WTC11 (cell line): ENCODE data around the gene STAG1. TPM values are rescaled to one million over a fixed set of nuclear protein-coding genes. Genes with fewer than 3 reads are reported as not detected.
"Not testable (repeated sequence)": the region's sequence is repeated elsewhere in the genome, so short reads cannot be mapped to it uniquely, and the experiment has no call there.

Source experiments
- ATAC-seq: fragments of 200-7000 bp; cut with Tn5 transposase; 2 replicates; pipeline ENCODE4 v1.10.0; 2021; ENCODE audit warnings: mild to moderate bottlenecking, moderate library complexity
- CTCF ChIA-PET: fragments of 300-600 bp; sonication (Branson Sonifier 250); formaldehyde crosslinking; loops from one replicate; lab custom pipeline; 2021; ENCODE audit warnings: antibody characterized with exemption; lab: Charles Lee
- POLR2A ChIA-PET: fragments of 350-600 bp; sonication (Branson Sonifier 250); formaldehyde crosslinking; loops from one replicate; lab custom pipeline; 2021; ENCODE audit warnings: antibody characterized with exemption; lab: Charles Lee
- DNase-seq: peaks from one replicate; pipeline ENCODE4 v3.0.0; 2021; ENCODE audit warnings: low spot score
- H3K27ac Mint-ChIP-seq: 2 replicates; pipeline ENCODE4 v1.8.0; 2021; ENCODE audit warnings: mixed read lengths
- H3K27me3 Mint-ChIP-seq: 2 replicates; pipeline ENCODE4 v1.8.0; 2021; ENCODE audit warnings: low read depth, mild to moderate bottlenecking, moderate library complexity, mixed read lengths
- H3K36me3 Mint-ChIP-seq: 2 replicates; pipeline ENCODE4 v1.8.0; 2021; ENCODE audit warnings: mixed read lengths
- H3K4me1 Mint-ChIP-seq: 2 replicates; pipeline ENCODE4 v1.8.0; 2022; ENCODE audit warnings: mixed read lengths
- H3K4me3 Mint-ChIP-seq: 2 replicates; pipeline ENCODE4 v1.8.0; 2021; ENCODE audit warnings: mild to moderate bottlenecking, moderate library complexity, mixed read lengths
- H3K9me3 Mint-ChIP-seq: 2 replicates; pipeline ENCODE4 v1.8.0; 2021; ENCODE audit warnings: mixed read lengths
- ATF1 ChIP-seq: sonication (generic); formaldehyde crosslinking; IDR thresholded peaks from 2 replicates; pipeline ENCODE4 v1.8.1; 2023; ENCODE audit warnings: mild to moderate bottlenecking, moderate library complexity, missing genetic modification reagents
- NR1H2 ChIP-seq: sonication (generic); formaldehyde crosslinking; IDR thresholded peaks from 2 replicates; pipeline ENCODE4 v1.9.0; 2021; ENCODE audit warnings: mild to moderate bottlenecking, moderate library complexity, missing genetic modification reagents
- ZNF121 ChIP-seq: sonication (generic); formaldehyde crosslinking; IDR thresholded peaks from 2 replicates; pipeline ENCODE4 v1.8.0; 2023; ENCODE audit warnings: missing genetic modification reagents
- ZNF263 ChIP-seq: sonication (generic); formaldehyde crosslinking; IDR thresholded peaks from 2 replicates; pipeline ENCODE4 v1.8.1; 2022; ENCODE audit warnings: low read depth, mild to moderate bottlenecking, moderate library complexity, missing genetic modification reagents
- ZNF671 ChIP-seq: fragments of 250-450 bp; sonication (Bioruptor Pico); IDR thresholded peaks from 2 replicates; pipeline ENCODE4 v1.8.0; 2021; ENCODE audit warnings: mild to moderate bottlenecking
- total RNA-seq: library from RNA; stranded (reverse); gene quantifications from 3 replicates; pipeline ENCODE4 v1.2.3, GENCODE V29; 2021
- TF ChIP-seq, protein P1 (sequence below): sonication (generic); formaldehyde crosslinking; IDR thresholded peaks from 2 replicates; pipeline ENCODE4 v1.8.0; 2023; ENCODE audit warnings: mild to moderate bottlenecking, missing genetic modification reagents
- TF ChIP-seq, protein P2 (sequence below): fragments of 250-450 bp; sonication (Bioruptor Pico); IDR thresholded peaks from 2 replicates; pipeline ENCODE4 v1.9.0; 2021; ENCODE audit warnings: moderate library complexity, mild to moderate bottlenecking, inconsistent platforms, borderline replicate concordance
- TF ChIP-seq, protein P3 (sequence below): fragments of 250-450 bp; sonication (Bioruptor Pico); IDR thresholded peaks from 2 replicates; pipeline ENCODE4 v1.9.0; 2021; ENCODE audit warnings: mild to moderate bottlenecking, borderline replicate concordance
- TF ChIP-seq, protein P4 (sequence below): sonication (generic); formaldehyde crosslinking; IDR thresholded peaks from 2 replicates; pipeline ENCODE4 v1.8.1; 2022; ENCODE audit warnings: mild to moderate bottlenecking, moderate library complexity, missing genetic modification reagents
- TF ChIP-seq, protein P5 (sequence below): sonication (generic); formaldehyde crosslinking; IDR thresholded peaks from 2 replicates; pipeline ENCODE4 v1.8.1; 2022; ENCODE audit warnings: low read depth, missing genetic modification reagents, borderline replicate concordance
- TF ChIP-seq, protein P6 (sequence below): sonication (generic); formaldehyde crosslinking; IDR thresholded peaks from 2 replicates; pipeline ENCODE4 v1.8.0; 2022; ENCODE audit warnings: mild to moderate bottlenecking, missing genetic modification reagents
- TF ChIP-seq, protein P7 (sequence below): fragments of 200-600 bp; IDR thresholded peaks from 2 replicates; pipeline ENCODE4 v1.8.0; 2022; ENCODE audit warnings: antibody characterized with exemption

The STAG1 gene
- total RNA-seq, 1 experiment from 2014 or later = 20.7 TPM

DNA sequence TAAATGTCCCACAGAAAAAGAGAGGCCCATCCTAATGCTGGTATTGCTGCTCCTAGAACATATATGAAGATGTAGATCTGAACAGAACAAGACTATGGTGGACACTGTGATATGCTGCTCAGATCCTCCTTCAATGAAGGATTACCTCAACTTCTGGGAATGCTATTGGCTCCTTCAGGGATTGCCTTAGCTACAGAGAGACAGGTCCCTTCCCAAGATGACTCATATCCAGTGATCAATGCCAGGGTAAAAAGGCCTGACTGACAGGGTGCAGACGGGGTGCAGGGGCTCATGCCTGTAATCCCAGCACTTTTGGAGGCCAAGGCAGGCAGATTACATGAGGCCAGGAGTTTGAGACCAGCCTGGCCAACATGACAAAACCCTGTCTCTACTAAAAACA, 20.5 kb upstream of the STAG1 start (continued):
- TF ChIP-seq, protein P1, sequence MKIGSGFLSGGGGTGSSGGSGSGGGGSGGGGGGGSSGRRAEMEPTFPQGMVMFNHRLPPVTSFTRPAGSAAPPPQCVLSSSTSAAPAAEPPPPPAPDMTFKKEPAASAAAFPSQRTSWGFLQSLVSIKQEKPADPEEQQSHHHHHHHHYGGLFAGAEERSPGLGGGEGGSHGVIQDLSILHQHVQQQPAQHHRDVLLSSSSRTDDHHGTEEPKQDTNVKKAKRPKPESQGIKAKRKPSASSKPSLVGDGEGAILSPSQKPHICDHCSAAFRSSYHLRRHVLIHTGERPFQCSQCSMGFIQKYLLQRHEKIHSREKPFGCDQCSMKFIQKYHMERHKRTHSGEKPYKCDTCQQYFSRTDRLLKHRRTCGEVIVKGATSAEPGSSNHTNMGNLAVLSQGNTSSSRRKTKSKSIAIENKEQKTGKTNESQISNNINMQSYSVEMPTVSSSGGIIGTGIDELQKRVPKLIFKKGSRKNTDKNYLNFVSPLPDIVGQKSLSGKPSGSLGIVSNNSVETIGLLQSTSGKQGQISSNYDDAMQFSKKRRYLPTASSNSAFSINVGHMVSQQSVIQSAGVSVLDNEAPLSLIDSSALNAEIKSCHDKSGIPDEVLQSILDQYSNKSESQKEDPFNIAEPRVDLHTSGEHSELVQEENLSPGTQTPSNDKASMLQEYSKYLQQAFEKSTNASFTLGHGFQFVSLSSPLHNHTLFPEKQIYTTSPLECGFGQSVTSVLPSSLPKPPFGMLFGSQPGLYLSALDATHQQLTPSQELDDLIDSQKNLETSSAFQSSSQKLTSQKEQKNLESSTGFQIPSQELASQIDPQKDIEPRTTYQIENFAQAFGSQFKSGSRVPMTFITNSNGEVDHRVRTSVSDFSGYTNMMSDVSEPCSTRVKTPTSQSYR (CRISPR knock-in tag) = no peak
- TF ChIP-seq, protein P2, sequence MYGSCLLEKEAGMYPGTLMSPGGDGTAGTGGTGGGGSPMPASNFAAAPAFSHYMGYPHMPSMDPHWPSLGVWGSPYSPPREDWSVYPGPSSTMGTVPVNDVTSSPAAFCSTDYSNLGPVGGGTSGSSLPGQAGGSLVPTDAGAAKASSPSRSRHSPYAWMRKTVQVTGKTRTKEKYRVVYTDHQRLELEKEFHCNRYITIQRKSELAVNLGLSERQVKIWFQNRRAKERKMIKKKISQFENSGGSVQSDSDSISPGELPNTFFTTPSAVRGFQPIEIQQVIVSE = no peak
- TF ChIP-seq ATF1 (CRISPR knock-in tag) (no peak), NR1H2 (CRISPR knock-in tag) (no peak), ZNF671 (CRISPR knock-in tag) (no peak), ZNF263 (no peak)
- TF ChIP-seq, protein P3, sequence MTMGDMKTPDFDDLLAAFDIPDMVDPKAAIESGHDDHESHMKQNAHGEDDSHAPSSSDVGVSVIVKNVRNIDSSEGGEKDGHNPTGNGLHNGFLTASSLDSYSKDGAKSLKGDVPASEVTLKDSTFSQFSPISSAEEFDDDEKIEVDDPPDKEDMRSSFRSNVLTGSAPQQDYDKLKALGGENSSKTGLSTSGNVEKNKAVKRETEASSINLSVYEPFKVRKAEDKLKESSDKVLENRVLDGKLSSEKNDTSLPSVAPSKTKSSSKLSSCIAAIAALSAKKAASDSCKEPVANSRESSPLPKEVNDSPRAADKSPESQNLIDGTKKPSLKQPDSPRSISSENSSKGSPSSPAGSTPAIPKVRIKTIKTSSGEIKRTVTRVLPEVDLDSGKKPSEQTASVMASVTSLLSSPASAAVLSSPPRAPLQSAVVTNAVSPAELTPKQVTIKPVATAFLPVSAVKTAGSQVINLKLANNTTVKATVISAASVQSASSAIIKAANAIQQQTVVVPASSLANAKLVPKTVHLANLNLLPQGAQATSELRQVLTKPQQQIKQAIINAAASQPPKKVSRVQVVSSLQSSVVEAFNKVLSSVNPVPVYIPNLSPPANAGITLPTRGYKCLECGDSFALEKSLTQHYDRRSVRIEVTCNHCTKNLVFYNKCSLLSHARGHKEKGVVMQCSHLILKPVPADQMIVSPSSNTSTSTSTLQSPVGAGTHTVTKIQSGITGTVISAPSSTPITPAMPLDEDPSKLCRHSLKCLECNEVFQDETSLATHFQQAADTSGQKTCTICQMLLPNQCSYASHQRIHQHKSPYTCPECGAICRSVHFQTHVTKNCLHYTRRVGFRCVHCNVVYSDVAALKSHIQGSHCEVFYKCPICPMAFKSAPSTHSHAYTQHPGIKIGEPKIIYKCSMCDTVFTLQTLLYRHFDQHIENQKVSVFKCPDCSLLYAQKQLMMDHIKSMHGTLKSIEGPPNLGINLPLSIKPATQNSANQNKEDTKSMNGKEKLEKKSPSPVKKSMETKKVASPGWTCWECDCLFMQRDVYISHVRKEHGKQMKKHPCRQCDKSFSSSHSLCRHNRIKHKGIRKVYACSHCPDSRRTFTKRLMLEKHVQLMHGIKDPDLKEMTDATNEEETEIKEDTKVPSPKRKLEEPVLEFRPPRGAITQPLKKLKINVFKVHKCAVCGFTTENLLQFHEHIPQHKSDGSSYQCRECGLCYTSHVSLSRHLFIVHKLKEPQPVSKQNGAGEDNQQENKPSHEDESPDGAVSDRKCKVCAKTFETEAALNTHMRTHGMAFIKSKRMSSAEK = no peak
- TF ChIP-seq, protein P4, sequence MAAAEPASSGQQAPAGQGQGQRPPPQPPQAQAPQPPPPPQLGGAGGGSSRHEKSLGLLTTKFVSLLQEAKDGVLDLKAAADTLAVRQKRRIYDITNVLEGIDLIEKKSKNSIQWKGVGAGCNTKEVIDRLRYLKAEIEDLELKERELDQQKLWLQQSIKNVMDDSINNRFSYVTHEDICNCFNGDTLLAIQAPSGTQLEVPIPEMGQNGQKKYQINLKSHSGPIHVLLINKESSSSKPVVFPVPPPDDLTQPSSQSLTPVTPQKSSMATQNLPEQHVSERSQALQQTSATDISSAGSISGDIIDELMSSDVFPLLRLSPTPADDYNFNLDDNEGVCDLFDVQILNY = no peak
- TF ChIP-seq, protein P5, sequence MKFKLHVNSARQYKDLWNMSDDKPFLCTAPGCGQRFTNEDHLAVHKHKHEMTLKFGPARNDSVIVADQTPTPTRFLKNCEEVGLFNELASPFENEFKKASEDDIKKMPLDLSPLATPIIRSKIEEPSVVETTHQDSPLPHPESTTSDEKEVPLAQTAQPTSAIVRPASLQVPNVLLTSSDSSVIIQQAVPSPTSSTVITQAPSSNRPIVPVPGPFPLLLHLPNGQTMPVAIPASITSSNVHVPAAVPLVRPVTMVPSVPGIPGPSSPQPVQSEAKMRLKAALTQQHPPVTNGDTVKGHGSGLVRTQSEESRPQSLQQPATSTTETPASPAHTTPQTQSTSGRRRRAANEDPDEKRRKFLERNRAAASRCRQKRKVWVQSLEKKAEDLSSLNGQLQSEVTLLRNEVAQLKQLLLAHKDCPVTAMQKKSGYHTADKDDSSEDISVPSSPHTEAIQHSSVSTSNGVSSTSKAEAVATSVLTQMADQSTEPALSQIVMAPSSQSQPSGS (CRISPR knock-in tag) = no peak
- TF ChIP-seq, protein P6, sequence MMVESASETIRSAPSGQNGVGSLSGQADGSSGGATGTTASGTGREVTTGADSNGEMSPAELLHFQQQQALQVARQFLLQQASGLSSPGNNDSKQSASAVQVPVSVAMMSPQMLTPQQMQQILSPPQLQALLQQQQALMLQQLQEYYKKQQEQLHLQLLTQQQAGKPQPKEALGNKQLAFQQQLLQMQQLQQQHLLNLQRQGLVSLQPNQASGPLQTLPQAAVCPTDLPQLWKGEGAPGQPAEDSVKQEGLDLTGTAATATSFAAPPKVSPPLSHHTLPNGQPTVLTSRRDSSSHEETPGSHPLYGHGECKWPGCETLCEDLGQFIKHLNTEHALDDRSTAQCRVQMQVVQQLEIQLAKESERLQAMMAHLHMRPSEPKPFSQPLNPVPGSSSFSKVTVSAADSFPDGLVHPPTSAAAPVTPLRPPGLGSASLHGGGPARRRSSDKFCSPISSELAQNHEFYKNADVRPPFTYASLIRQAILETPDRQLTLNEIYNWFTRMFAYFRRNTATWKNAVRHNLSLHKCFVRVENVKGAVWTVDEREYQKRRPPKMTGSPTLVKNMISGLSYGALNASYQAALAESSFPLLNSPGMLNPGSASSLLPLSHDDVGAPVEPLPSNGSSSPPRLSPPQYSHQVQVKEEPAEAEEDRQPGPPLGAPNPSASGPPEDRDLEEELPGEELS (CRISPR knock-in tag) = no peak

DNA sequence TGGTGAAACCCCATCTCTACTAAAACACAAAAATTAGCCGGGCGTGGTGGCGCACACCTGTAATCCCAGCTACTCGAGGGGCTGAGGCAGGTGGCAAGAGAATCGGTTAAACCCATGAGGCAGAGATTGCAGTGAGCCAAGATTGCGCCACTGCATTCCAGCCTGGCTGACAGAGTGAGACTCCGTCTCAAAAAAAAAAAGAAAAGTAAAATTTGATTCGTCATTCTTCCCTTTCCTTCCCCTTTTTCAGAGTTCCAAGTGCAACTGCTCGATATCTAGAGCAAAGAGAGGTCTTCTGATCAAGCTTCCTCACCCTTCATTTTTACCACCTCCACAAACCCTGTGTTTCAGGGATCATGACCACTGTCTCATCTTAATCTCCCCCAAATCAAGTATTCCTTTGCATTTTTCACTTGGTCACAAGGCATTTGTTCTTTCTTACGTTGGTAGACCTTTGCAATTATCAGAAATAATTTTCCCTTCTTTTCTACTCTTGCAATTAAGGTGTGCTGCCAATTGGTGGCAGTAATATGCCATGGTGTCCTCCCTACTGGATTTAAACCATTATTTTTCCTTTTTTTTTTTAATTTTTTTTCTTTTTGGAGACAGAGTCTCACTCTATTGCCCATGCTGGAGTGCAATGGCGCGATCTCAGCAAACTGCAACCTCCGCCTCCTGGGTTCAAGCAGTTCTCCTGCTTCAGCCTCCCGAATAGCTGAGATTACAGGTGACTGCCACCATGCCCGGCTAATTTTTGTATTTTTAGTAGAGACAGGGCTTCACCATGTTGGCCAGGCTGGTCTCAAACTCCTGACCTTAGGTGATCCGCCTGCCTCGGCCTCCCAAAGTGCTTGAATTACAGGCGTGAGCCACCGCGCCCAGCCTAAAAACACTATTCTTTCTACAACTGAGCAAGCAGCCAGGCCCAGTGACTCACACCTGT, 6.3 kb upstream of the STAG1 start:
- TF ChIP-seq, protein P7, sequence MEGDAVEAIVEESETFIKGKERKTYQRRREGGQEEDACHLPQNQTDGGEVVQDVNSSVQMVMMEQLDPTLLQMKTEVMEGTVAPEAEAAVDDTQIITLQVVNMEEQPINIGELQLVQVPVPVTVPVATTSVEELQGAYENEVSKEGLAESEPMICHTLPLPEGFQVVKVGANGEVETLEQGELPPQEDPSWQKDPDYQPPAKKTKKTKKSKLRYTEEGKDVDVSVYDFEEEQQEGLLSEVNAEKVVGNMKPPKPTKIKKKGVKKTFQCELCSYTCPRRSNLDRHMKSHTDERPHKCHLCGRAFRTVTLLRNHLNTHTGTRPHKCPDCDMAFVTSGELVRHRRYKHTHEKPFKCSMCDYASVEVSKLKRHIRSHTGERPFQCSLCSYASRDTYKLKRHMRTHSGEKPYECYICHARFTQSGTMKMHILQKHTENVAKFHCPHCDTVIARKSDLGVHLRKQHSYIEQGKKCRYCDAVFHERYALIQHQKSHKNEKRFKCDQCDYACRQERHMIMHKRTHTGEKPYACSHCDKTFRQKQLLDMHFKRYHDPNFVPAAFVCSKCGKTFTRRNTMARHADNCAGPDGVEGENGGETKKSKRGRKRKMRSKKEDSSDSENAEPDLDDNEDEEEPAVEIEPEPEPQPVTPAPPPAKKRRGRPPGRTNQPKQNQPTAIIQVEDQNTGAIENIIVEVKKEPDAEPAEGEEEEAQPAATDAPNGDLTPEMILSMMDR = 0 out of 2 replicates have a peak, but pooled peaks have one; percentile 23
- 0 out of 2 replicates have a peak, but pooled peaks have one; percentile 3 for TF ChIP-seq ZNF121
- Mint-ChIP-seq H3K4me1 (peaks cover 13% of the 10 kb centered on the region), H3K36me3 (peaks cover 20% of the 10 kb centered on the region), H3K9me3 (peaks cover 26% of the 10 kb centered on the region), H3K27ac (peak overlapping the region; percentile 19; the same call in 1 of the 2 replicates), H3K27me3 (peaks cover 10% of the 10 kb centered on the region)
- ATAC-seq = peak; percentile 61
- DNase-seq, POLR2A ChIA-PET, H3K4me3 Mint-ChIP-seq: not testable (repeated sequence)
- CTCF ChIA-PET = interaction anchor here (0.6 to 4.7 kb wide), 2 partner anchors 256 to 485 kb away, joined by 6 to 38 read pairs; no protein-coding TSS in a partner anchor
